Stimulated activated CD8-positive, alpha-beta memory T cell treated with anti-CD3 and anti-CD28 coated beads, Interleukin-2, amount 100 ng/mL, for 1 hour (primary cell): ENCODE measurements around the gene PRSS21.

ENCODE experiments used
- DNase-seq, 2 donors: peaks; one replicate each; pipeline ENCODE4 v3.0.0-alpha.2; 2020; ENCODE audit warnings: low read depth in 2 of 2

Gene PRSS21

DNA sequence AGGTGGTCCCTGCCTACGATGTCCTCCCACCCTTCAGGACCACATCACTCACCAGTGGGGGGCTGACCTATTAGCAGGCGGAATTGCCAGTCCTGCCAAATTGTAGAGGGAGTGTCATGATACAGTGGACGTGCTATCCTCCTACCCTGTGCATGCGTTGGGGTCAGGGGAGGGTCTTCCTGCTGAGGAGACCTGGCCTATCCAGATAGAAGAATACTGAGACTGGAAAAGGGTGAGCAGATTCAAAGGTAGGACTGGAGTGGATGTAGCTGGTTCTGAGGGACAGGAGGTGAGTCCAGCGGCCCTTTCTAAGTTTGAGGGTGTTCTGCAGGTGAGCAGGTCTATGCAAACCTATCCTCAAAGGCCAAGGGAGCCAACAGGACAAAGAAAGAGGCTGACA lies 10.8 kb upstream of the PRSS21 start:
- DNase-seq, result no peak

DNA sequence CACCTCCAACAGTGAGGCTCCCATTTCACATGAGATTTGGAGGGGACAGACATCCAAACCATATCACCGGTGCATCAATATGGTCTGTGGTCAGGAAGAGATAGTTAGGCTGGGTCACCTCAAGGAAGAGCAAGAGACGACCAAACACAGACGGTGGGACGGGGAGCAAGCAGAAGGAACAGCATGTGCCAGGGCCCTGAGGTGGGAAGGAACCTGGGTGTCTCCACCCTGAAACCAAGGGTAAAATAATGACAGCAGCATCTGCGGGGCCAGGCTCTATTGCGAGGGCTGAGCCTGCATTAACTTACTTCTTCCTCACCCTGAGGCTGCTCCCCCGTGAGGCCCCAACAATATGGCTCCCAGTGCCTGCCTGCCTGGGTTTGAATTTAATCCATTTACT lies 8.9 kb upstream of the PRSS21 start:
- no peak for DNase-seq

DNA sequence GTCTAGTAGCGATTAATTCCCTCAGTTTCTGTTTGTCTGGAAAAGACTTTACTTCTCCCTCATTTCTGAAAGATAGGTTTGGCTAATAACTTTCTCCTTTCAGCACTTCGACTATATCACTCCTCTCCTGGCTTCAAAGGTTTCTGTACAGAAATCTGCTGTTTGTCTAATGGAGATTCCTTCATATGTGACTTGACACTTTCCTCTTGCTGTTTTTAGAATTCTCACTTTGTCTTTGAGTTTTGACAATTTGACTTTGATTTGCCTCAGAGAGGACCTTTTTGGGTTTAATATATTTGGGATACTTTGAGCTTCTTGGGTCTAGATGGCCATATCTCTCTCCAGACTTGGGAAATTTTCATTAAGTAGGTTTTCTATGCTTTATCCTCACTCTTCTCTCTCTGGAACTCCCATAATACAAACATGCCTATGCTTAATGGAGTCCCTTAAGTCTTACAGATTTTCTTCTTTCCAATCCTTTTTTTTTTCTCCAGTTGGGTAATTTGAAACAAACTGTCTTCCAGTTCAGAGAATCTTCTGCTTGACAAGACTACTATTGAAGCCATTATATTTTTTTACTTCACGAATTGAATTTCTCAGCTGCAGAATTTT lies 7.8 kb upstream of the PRSS21 start:
- DNase-seq, result no peak

DNA sequence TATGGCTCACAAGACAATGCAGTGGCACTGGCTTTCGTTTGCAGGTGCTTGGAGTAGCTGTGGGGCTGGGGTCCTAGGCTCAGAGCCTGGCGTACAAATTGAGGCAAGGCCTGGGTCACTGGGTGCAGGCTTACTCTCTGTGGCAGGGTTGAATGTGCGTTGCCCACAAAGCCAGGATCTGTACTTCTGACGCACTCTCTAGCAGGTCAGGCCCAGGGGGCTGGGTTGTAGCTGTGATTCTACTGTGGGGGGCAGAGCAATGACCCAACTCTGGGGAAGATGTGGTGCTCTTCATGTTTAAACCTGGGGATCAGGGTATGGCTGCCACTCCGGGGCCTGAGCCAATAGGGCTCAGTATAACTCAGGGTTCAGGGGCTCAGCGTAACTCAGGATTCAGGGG lies 6.4 kb upstream of the PRSS21 start:
- DNase-seq, result no peak

DNA sequence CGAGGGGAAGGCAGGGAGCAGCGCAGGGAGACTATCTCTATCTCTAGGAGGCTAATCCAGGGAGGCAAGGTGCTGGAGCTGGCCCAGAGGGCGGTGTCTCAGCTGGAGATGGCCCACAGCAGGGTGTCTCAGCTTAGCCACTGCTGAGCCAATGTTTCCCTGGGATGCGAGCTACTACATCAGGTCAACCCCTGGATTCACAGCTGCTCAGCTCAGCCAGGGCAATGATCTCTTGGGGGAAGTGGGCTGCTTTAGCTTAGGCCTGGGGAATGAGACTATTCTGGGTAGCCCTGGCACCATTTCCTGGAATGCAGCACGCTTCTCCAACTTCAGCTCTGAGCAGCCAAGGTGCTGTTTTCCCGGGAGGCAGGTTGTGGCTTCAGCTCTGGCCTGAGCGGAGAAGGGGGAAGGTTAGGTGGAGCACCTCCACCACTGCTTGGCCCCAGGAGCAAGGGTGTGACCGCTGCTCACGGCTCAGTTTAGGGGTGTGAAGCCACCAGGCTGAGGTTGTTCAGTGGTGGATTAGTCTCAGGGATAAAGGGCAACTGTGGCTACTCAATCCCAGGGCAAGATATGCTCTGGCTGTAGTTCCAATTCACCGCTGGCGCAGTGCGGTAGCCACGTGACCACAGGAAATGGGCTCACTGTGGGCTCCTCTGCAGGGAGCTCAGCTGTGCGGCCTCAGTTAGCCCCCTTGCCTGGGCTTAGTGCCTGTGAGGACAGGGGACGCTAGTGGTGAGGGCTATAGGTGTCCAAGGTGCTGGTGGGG lies 5.2 kb upstream of the PRSS21 start:
- no peak for DNase-seq

GRCh38 chr16:2813771-2814221 lies 3.2 kb upstream of the PRSS21 start:
- no peak for DNase-seq

GRCh38 chr16:2814551-2815298 lies 2.3 kb upstream of the PRSS21 start:
- no peak for DNase-seq

DNA sequence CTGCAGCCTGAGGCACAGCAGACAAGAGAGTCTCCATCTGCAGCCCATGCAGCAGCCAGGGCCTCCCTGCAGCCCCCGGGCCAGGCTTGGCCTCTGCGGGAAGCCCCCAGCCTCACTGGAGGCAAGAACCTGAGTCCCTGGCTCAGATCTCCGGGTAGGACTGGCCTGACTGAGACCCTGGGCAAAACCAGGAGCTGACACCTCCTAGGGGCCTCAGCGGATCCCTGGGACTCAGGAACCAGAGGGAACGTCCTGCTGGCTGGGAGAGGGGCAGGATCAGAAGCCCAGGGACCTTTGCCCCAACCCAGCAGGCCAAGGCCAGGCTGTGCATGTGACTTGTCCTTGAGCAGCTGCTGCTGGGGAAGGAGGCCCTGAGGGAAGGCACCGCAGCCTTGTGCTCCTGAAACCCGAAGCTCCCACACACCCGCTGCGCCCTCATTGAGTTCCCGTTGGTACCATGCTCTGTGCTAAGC lies 1.7 kb upstream of the PRSS21 start:
- no peak for DNase-seq

DNA sequence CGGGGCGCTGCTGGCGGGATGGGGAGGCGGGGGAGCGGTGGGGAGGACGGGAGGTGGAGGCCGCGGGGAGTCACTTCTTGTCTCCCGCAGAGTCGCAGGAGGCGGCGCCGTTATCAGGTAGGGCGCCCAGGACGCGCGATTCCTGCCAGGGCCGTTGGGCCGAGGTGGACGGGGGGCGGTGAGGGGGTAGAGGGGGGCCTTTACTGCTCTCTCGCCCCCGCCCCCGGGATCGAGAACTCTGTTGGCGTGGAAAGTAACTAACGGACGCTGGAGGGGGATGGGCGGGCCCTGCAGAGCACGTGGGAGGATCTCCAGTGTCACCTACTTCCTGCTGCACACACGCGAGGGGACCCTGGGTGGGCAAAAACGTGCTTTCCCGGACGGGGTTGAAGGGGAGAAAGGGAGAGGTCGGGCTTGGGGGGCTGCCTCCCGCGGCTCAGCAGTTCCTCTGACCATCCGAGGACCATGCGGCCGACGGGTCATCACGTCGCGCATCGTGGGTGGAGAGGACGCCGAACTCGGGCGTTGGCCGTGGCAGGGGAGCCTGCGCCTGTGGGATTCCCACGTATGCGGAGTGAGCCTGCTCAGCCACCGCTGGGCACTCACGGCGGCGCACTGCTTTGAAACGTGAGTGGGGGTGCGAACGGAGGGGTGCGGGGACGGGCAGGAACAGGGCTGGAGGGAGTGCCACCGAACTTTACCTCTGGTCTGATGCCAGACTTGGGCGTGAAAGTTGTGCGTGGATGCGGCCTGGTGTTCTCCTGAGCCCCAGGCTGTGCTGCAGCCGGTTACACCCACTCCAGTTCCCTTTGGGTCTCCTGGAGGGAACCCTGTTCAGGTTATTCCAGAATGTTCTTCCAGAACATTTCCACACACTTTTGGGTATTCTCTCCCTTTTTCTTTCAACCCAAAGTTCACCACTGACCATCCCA lies 569 bp downstream of the PRSS21 start:
- no peak for DNase-seq

GRCh38 chr16:2818272-2818876 lies 1.3 kb downstream of the PRSS21 start:
- no peak for DNase-seq

DNA sequence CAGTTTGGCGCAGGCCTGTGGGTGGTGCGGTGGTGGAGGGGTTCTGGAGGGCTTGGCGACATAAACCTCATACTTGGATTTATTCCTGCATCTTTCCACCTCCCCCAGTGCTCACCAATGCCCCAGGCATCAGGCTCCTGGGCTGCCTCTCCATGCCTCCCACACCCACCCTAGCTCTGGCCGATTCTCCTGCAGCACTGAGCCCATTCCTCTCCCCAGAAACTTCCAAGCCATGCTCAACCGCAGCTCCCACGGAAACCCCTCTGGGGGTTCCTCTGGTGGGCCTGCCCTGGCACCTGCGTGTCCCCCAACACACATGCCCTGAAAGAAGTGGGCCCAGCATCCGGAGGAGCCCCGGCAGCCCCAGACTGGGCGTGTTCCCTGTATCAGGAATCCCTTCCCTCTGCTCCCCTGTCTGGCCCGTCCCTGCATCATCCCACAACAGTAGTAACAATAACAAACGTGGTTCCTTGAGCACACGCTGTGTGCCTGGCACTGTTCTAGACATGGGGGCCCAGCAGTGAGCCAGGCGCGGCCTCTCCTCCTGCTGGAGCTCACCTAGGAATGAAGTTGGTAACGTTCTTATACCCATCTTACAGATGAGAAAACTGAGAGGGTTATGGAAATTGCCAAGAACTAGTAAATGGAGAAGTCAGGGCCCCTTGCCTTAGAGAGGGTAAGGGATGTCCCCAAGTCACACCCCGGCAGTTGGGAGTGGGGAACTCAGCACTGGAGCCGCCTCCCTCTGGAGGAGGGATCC lies 2.3 kb downstream of the PRSS21 start:
- DNase-seq, result no peak

GRCh38 chr16:2819939-2820835 lies 3.1 kb downstream of the PRSS21 start:
- DNase-seq, result no peak

DNA sequence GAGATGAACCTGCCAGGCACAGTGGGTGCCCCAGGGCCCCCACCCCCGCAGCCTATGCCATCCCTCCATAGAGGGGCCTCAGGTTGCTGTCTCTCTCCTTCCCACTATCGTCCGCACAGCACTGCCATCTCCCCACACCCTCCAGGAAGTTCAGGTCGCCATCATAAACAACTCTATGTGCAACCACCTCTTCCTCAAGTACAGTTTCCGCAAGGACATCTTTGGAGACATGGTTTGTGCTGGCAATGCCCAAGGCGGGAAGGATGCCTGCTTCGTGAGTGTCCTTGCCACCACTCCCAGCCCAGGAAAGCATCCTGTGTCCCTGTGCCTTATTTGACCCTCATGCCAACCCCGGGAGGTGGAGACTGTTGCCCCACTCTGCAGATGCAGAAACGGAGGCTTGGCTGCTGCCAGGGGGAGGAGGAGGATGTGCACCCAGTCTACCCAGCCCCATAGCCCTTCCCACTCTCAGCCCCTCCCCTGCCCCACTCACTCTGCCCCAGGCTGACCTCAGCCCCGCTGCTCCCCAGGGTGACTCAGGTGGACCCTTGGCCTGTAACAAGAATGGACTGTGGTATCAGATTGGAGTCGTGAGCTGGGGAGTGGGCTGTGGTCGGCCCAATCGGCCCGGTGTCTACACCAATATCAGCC lies 3.9 kb downstream of the PRSS21 start:
- no peak for DNase-seq

DNA sequence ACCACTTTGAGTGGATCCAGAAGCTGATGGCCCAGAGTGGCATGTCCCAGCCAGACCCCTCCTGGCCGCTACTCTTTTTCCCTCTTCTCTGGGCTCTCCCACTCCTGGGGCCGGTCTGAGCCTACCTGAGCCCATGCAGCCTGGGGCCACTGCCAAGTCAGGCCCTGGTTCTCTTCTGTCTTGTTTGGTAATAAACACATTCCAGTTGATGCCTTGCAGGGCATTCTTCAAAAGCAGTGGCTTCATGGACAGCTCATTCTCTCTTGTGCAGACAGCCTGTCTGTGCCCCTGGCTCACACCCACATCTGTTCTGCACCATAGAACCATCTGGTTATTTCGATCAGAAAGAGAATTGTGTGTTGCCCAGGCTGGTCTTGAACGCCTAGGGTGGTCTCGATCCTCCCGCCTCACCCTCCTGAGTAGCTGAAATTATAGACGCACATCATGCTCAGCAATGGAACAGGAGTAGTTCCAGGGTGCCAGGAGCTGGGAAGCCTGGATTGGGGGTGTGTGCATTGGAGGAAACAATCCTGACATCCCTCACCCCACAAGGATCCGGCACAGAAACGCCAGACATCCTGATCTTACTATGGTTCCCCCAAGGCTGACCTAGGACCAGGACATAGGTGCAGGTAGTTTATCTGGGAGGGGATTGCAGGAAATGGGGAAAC lies 4.6 kb downstream of the PRSS21 start:
- no peak for DNase-seq

DNA sequence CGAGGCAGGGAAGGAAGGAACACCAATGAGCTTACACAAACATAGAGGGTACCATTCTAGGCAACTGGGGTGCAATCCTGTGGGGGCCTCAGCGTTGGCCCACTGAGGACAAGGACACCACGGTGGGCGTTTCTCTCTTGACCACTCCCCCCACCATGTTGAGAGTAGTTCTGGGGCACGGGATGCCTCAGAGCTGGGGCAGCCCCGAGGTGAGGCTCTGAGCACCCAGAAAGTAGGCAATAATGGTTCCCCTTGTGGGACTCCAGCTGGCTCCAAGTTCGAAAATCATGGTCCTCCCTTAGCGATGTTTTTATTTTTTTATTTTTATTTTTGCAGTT lies 5.1 kb downstream of the PRSS21 start:
- DNase-seq, result no peak

DNA sequence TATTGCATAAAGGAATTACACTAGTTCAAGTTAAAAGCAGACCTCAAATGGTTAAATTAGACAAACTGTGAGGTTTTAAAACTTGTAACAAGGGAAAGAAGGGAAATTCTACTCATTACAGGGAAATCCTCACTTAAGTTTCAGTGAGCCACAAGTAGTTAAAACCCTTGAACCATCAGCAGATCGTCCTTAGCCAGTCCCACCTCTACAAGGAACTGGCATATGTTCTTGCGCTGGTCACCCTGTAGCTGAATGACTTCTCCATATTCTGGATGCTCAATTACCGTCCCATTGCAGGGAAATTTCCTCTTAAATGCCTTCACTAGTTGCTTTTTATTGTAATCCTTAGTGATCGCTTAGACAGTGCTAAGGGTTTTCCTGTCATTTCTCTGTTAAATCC lies 5.5 kb downstream of the PRSS21 start:
- no peak for DNase-seq

DNA sequence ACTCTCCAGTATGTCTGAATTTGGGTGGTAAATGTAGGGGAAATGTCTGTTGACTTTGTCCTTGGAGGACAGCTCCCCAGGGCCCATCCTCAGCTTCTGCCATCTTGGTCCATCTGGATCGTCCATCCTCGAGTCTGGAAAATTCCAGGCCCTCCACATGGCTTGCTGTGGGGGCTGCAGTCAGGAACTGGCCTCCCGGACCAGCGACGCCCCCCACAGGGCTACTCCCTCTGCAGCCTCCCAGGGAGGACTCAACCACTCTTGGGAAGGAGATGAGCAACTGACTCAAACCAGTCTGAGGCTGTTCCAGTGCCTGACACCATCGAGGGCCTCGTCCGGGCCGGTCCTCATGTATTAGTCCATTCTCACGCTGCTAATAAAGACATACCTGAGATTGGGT lies 7.6 kb downstream of the PRSS21 start:
- DNase-seq, result no peak

GRCh38 chr16:2825049-2825742 lies 8.2 kb downstream of the PRSS21 start:
- DNase-seq, result no peak
